ENCODE data around the gene TNFRSF19.

- TF ChIP-seq EZH2phosphoT487 (IDR thresholded peaks at IDR 0.05; ENCODE audit: borderline replicate concordance, low read depth, low read length) (no peak), CTCF (conservative IDR thresholded peaks at IDR 0.05; ENCODE audit: low read length) (no peak)
Observed at GRCh38 chr13:23570099-23570920, at the start of gene TNFRSF19.

All from OCI-LY7 (cell line).